Esophagus muscularis mucosa (tissue), 4 donors: Measurements from ENCODE around the gene CYP2D6. TPM values are rescaled to one million over a fixed set of nuclear protein-coding genes. Genes with fewer than 3 reads are reported as not detected.
"Not testable (repeated sequence)": the region's sequence is repeated elsewhere in the genome, so short reads cannot be mapped to it uniquely, and the experiment has no call there.

Source experiments
- DNase-seq: peaks from one replicate; pipeline ENCODE4 v3.0.0-alpha.2; 2017; ENCODE audit errors: extremely low spot score
- H3K27ac ChIP-seq, 4 donors: fragments of 200-600 bp; sonication (generic); replicated peaks in 1 of 4; 1 replicate in 3 of 4; 2 replicates in 1 of 4; pipeline ENCODE4 v1.5.1; 2016 to 2019; ENCODE audit warnings: mild to moderate bottlenecking in 1 of 4
- H3K27me3 ChIP-seq, 4 donors: fragments of 200-600 bp; sonication (generic); one replicate each; pipeline versions ENCODE4 v1.5.1 to v1.6.0; 2016 to 2019
- H3K36me3 ChIP-seq, 4 donors: fragments of 200-600 bp; sonication (generic); one replicate each; pipeline ENCODE4 v1.5.1; 2016 to 2019
- H3K4me1 ChIP-seq, 4 donors: fragments of 200-600 bp; sonication (generic); one replicate each; pipeline ENCODE4 v1.5.1; 2016 to 2019
- H3K4me3 ChIP-seq, 4 donors: fragments of 200-600 bp; sonication (generic); 1 replicate in 2 of 4; 2 replicates in 2 of 4; pipeline ENCODE4 v1.5.1; 2016 to 2019; ENCODE audit warnings: mild to moderate bottlenecking in 4 of 4, moderate library complexity in 1 of 4
- H3K9me3 ChIP-seq, 4 donors: fragments of 200-600 bp; sonication (generic); 1 replicate in 3 of 4; 2 replicates in 1 of 4; pipeline ENCODE4 v1.5.1; 2016 to 2019
- EP300 ChIP-seq: sonication (generic); formaldehyde crosslinking; IDR thresholded peaks from one replicate; pipeline ENCODE4 v1.6.1; 2017; ENCODE audit warnings: antibody characterized with exemption
- POLR2A ChIP-seq: fragments of 450-650 bp; IDR thresholded peaks from one replicate; pipeline ENCODE4 v1.6.1; 2017; ENCODE audit warnings: antibody characterized with exemption, moderate library complexity, mild to moderate bottlenecking, low read depth
- POLR2AphosphoS5 ChIP-seq, 2 donors: sonication (generic); formaldehyde crosslinking; IDR thresholded peaks; one replicate each; pipeline ENCODE4 v1.6.1; 2017; ENCODE audit warnings: antibody characterized with exemption in 2 of 2
- WGBS: methylation state at CpG from one replicate; pipeline ENCODE4 v1.1.5; 2018; 5-methylcytosine and 5-hydroxymethylcytosine counted together
- intact Hi-C: fragments of 100-400 bp; cut with DNase I; formaldehyde crosslinking; loops from one replicate; pipeline ENCODE4 v1.15.1; 2023
- total RNA-seq, 4 donors: library from RNA; depleted of rRNA; stranded (reverse); fragments of >200 nt; gene quantifications; one replicate each; pipeline versions ENCODE4 v1.1.0 to v1.2.1, GENCODE V29; 2016
- TF ChIP-seq, protein P1 (sequence below), 3 experiments: fragments of 200-600 bp in 2 of 3; fragments of 450-650 bp in 1 of 3; sonication (generic) in 2 of 3; IDR thresholded peaks; one replicate each; pipeline ENCODE4 v1.5.1; 2017 to 2019; ENCODE audit warnings: antibody characterized with exemption in 3 of 3, mild to moderate bottlenecking in 2 of 3, moderate library complexity in 1 of 3

CYP2D6 gene
- total RNA-seq, 4 donors from 2014 or later = 0.42 to 0.52 TPM; not detected in 2

DNA sequence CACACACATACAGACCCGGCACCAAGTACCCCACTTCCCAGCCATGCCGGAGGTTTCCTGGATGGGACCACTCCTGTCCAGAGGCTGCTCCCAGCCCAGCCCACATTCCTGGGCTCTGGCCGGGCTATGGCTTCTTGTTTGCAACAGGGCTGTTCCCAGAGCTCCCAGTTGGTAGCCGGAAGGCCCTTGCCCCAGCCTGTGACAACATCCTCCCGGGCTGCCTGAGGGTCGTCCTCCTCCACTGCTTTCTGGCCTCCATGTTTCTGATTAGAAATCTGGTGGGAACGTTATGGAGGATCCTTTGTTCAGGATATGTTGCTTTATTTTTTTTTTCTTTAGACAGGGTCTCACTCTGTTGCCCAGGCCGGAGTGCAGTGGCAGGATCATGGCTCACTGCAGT is 952 bp upstream of the CYP2D6 start:
- H3K4me3 ChIP-seq = no peak overlapping the region

DNA sequence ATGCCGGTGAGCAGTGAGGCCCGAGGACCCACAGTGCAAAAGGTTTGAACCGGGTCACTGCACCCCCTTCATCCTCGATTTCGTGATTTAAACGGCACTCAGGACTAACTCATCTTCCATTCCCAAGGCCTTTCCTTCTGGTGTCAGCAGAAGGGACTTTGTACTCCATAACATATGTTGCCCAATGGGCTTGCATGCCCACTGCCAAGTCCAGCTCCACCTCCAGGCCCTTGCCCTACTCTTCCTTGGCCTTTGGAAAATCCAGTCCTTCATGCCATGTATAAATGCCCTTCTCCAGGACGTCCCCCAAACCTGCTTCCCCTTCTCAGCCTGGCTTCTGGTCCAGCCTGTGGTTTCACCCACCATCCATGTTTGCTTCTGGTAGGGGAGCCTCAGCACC is 428 bp downstream of the CYP2D6 start:
- DNase-seq, H3K27me3 ChIP-seq, H3K9me3 ChIP-seq, H3K36me3 ChIP-seq, H3K4me1 ChIP-seq, H3K4me3 ChIP-seq, intact Hi-C loops, H3K27ac ChIP-seq: not testable (repeated sequence)
- WGBS = 22% methylated on average over 1 of the region's 7 CpGs

More for the DNA sequence above, 952 bp upstream of the CYP2D6 start:
- WGBS = 79% methylated on average over 8 of the region's 8 CpGs
- intact Hi-C loops = no loop called here
- Histone ChIP-seq H3K27ac (no peak overlapping the region), H3K9me3 (no peaks in the 10 kb centered on the region), H3K4me1 (no peaks in the 10 kb centered on the region), H3K36me3 (no peaks in the 10 kb centered on the region), H3K27me3 (peaks cover 0 to 8% (median 0%) of the 10 kb centered on the region in 4 donors)
- no peak for DNase-seq
- TF ChIP-seq EP300 (no peak), POLR2A (no peak), POLR2AphosphoS5 (IDR thresholded peaks at IDR 0.05) (no peak)
- TF ChIP-seq, protein P1, sequence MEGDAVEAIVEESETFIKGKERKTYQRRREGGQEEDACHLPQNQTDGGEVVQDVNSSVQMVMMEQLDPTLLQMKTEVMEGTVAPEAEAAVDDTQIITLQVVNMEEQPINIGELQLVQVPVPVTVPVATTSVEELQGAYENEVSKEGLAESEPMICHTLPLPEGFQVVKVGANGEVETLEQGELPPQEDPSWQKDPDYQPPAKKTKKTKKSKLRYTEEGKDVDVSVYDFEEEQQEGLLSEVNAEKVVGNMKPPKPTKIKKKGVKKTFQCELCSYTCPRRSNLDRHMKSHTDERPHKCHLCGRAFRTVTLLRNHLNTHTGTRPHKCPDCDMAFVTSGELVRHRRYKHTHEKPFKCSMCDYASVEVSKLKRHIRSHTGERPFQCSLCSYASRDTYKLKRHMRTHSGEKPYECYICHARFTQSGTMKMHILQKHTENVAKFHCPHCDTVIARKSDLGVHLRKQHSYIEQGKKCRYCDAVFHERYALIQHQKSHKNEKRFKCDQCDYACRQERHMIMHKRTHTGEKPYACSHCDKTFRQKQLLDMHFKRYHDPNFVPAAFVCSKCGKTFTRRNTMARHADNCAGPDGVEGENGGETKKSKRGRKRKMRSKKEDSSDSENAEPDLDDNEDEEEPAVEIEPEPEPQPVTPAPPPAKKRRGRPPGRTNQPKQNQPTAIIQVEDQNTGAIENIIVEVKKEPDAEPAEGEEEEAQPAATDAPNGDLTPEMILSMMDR (IDR thresholded peaks at IDR 0.05) = no peak

DNA sequence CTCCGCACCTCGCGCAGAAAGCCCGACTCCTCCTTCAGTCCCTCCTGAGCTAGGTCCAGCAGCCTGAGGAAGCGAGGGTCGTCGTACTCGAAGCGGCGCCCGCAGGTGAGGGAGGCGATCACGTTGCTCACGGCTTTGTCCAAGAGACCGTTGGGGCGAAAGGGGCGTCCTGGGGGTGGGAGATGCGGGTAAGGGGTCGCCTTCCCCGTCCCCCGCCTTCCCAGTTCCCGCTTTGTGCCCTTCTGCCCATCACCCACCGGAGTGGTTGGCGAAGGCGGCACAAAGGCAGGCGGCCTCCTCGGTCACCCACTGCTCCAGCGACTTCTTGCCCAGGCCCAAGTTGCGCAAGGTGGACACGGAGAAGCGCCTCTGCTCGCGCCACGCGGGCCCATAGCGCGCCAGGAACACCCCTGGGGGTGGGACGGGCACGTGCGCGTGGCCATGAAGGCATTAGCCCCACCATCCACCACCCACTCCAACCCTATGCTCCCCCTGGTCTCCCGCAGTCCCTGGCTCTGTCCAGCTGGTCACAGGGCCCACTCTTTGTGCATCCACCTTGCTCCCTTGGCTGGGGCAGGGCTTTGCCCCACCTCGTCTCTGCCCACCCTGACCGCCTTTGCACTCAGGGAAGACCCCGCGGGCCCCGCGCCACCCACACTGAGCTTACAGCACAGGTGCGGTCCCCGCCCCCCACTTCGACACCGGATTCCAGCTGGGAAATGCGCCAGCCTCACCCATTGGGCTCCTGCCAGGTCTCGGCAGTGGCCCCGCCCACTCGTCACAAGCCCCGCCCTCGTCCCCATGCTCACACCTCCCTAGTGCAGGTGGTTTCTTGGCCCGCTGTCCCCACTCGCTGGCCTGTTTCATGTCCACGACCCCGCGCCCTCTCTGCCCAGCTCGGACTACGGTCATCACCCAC is 1.6 kb downstream of the CYP2D6 start:
- DNase-seq, H3K36me3 ChIP-seq, H3K4me3 ChIP-seq, H3K4me1 ChIP-seq, H3K27ac ChIP-seq, intact Hi-C loops, H3K27me3 ChIP-seq, H3K9me3 ChIP-seq: not testable (repeated sequence)
- 75% methylated on average over 55 of the region's 65 CpGs for WGBS

DNA sequence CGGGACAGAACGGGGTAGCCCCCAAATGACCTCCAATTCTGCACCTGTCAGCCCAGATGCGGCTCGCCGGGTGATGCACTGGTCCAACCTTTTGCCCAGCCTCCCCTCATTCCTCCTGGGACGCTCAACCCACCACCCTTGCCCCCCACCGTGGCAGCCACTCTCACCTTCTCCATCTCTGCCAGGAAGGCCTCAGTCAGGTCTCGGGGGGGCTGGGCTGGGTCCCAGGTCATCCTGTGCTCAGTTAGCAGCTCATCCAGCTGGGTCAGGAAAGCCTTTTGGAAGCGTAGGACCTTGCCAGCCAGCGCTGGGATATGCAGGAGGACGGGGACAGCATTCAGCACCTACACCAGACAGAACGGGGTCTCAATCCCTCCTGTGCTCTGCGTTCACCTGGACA is 2.6 kb downstream of the CYP2D6 start:
- H3K36me3 ChIP-seq, DNase-seq, H3K27me3 ChIP-seq, H3K9me3 ChIP-seq, H3K4me1 ChIP-seq, H3K4me3 ChIP-seq, intact Hi-C loops, H3K27ac ChIP-seq: not testable (repeated sequence)
- 97% methylated on average over 5 of the region's 13 CpGs for WGBS

DNA sequence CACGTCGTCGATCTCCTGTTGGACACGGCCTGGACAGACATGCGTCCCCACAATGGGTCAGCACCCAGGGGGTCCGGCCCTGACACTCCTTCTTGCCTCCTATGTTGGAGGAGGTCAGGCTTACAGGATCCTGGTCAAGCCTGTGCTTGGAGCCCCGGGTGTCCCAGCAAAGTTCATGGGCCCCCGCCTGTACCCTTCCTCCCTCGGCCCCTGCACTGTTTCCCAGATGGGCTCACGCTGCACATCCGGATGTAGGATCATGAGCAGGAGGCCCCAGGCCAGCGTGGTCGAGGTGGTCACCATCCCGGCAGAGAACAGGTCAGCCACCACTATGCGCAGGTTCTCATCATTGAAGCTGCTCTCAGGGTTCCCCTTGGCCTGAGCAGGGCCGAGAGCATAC is 3.0 kb downstream of the CYP2D6 start:
- 93% methylated on average over 5 of the region's 16 CpGs for WGBS
- H3K27me3 ChIP-seq = no peaks in the 10 kb centered on the region
- H3K27ac ChIP-seq = no peak overlapping the region
- intact Hi-C loops = no loop called here
- H3K4me3 ChIP-seq = no peak overlapping the region
- no peaks in the 10 kb centered on the region for H3K4me1 ChIP-seq
- TF ChIP-seq EP300 (no peak), POLR2A (no peak), POLR2AphosphoS5 (IDR thresholded peaks at IDR 0.05) (no peak)
- TF ChIP-seq, protein P1 (IDR thresholded peaks at IDR 0.05) = no peak
- no peak for DNase-seq
- H3K9me3 ChIP-seq = no peaks in the 10 kb centered on the region
- H3K36me3 ChIP-seq = no peaks in the 10 kb centered on the region

DNA sequence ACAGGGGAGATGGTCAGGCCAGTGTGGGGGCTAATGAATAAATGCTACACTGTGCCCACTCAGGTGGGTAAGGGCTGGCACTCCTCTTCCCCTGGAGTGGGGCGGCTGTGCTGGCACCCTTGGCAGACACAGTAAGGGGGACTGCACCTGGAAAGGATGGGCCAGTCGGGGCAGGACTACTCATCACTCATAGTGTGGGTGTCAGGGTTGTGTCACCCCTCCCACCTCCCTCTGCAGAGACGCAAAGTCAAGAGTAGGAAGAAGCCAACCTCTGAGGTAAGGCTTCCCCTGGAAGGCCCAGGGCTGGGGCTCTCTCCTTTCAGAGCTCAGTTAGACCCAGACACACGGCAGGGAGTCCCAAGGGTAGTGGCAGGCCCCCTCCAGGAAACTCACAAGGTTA is 7.1 kb downstream of the CYP2D6 start:
- H3K27me3 ChIP-seq, DNase-seq, H3K9me3 ChIP-seq, H3K4me1 ChIP-seq, H3K36me3 ChIP-seq, H3K27ac ChIP-seq, intact Hi-C loops, H3K4me3 ChIP-seq: not testable (repeated sequence)
- no CpG with 5 or more reads among the region's 4 CpGs for WGBS

DNA sequence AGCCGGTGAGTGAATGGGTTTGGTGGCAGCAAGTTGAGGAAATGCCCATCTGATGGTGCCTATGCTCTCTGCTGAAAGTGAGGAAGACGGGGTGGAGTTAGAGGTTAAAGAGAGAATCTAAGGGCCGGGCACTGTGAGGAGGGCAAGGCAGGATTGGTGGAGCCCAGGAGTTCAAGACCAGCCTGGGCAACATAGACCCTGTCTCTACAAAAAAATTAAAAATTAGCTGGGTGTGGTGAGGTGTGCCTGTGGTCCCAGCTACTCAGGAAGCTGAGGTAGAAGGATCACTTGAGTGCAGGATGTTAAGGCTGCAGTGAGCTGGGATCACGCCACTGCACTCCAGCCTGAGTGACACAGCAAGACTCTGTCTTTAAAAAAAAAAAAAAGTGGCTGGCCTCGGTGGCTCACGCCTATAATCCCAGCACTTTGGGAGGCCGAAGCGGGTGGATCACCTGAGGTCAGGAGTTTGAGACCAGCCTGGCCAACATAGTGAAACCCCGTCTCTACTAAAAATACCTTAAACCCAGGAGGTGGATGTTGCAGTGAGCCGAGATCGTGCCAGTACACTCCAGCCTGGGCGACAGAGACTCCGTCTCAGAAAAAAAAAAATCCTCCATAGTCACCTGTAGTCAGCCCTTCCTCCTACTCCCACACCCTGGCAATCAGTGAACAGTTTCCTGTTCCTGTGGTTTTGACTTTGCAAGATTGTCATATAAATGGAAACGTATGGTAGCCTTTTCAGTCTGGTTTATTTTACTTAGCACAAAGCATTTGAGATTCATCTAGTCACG is 10.2 kb downstream of the CYP2D6 start:
- H3K36me3 ChIP-seq, intact Hi-C loops, H3K4me1 ChIP-seq, H3K9me3 ChIP-seq, DNase-seq, H3K27me3 ChIP-seq, H3K27ac ChIP-seq, H3K4me3 ChIP-seq: not testable (repeated sequence)
- WGBS = 72% methylated on average over 15 of the region's 15 CpGs
